ENCODE measurements around the gene CCL24. TPM values are rescaled to one million over a fixed set of nuclear protein-coding genes. Genes with fewer than 3 reads are reported as not detected.

CCL24 gene
- total RNA-seq: 0.28 TPM in 1 of 2 replicates, not detected in the other

GRCh38 chr7:75813781-75814236 lies at the start of gene CCL24:
Gene CCL24, minus strand, starts transcription at chr7:75813806. Its CDS starts 91 bp downstream, at chr7:75813715.

GRCh38 chr7:75772081-75773077 lies 41.2 kb downstream of the CCL24 start, which contains the start of gene CCL26:
Gene CCL26, minus strand, starts transcription at chr7:75772211. Its CDS starts 35 bp downstream, at chr7:75772176.

Other genes starting within 250 kb of the CCL24 start
- gene HIP1, start 74.9 kb downstream of the CCL24 start, total RNA-seq: 19.5 and 20.3 TPM in 2 replicates
- gene CCL26, start 41.6 kb downstream of the CCL24 start, total RNA-seq: 0.28 TPM in 1 of 2 replicates, not detected in the other
- gene RHBDD2, start 65.2 kb upstream of the CCL24 start, total RNA-seq: 10.3 and 10.6 TPM in 2 replicates
- 62.6 and 79.3 TPM in 2 replicates for gene POR, start 101.3 kb upstream of the CCL24 start, total RNA-seq
- 26.1 and 26.7 TPM in 2 replicates for gene TMEM120A, start 180.8 kb upstream of the CCL24 start, total RNA-seq
- 31.8 and 43.3 TPM in 2 replicates for gene STYXL1, start 234.2 kb upstream of the CCL24 start, total RNA-seq
- gene MDH2, start 234.3 kb upstream of the CCL24 start, total RNA-seq: 51.0 and 62.7 TPM in 2 replicates